ENCODE measurements around the gene RHCG.

The RHCG gene

GRCh38 chr15:89490081-89490813 lies 6.1 kb downstream of the RHCG start:
- no peak overlapping the region for H3K4ac ChIP-seq (ENCODE audit: low read length)
- no peak overlapping the region for H3K9ac ChIP-seq (ENCODE audit: low read depth, low read length, poor library complexity)
- no peak overlapping the region for H3K23ac ChIP-seq (ENCODE audit: low read depth, low read length, poor library complexity)
- H4K8ac ChIP-seq (ENCODE audit: low read depth, low read length) = no peak overlapping the region
- H3K27me3 ChIP-seq (ENCODE audit: control insufficient read depth in 3 of 3, insufficient read depth in 3 of 3, low read depth in 1 of 3, low read length in 3 of 3) = peaks cover 0 to 64% (median 28%) of the 10 kb centered on the region in 3 experiments
- H3K79me1 ChIP-seq (ENCODE audit: low read depth, low read length) = peaks cover 2% of the 10 kb centered on the region
- H3K36me3 ChIP-seq (replicated peaks in 1 of 2; ENCODE audit: control insufficient read depth in 2 of 2, insufficient read depth in 2 of 2, low read length in 2 of 2) = no peaks in the 10 kb centered on the region
- H3K9me3 ChIP-seq (replicated peaks in 1 of 2; ENCODE audit: control insufficient read depth in 2 of 2, insufficient read depth in 1 of 2, low read depth in 1 of 2, low read length in 2 of 2) = no peaks in the 10 kb centered on the region
- no peak overlapping the region for H3K27ac ChIP-seq (replicated peaks; ENCODE audit: low read length)
- H2BK12ac ChIP-seq (ENCODE audit: low read length) = no peak overlapping the region
- peaks cover 0 to 3% of the 10 kb centered on the region in 2 donors for H3K4me1 ChIP-seq (ENCODE audit: control insufficient read depth in 2 of 2, insufficient read depth in 1 of 2, low read depth in 1 of 2, low read length in 2 of 2)
- H3K4me3 ChIP-seq (ENCODE audit: low read length in 2 of 2) = no peak overlapping the region
- no peak overlapping the region for H2BK120ac ChIP-seq (ENCODE audit: low read depth, low read length)
- H4K91ac ChIP-seq (ENCODE audit: low read depth, low read length, poor library complexity) = no peak overlapping the region
- no peak overlapping the region for H2BK5ac ChIP-seq (ENCODE audit: low read length)
- H2AK5ac ChIP-seq (ENCODE audit: low read depth, low read length) = peak overlapping the region; percentile 78
- WGBS, 2 donors (ENCODE audit: extremely low coverage in 2 of 2, insufficient read length in 2 of 2, insufficient replicate concordance in 1 of 2) = no CpG with 5 or more reads among the region's 10 CpGs
- peak overlapping the region; percentile 49 for H3K14ac ChIP-seq (ENCODE audit: low read length)
- DNase-seq (ENCODE audit: low spot score) = no peak
- no peak overlapping the region for H2AFZ ChIP-seq (ENCODE audit: low read length)
- no peak overlapping the region for H2BK15ac ChIP-seq (ENCODE audit: low read length)
- peak overlapping the region; percentile 8 for H3K18ac ChIP-seq (ENCODE audit: low read length)
- H3K4me2 ChIP-seq (ENCODE audit: insufficient read depth, low read length, poor library complexity, severe bottlenecking) = no peak overlapping the region

- Histone ChIP-seq H3K9me3 (replicated peaks in 1 of 2; ENCODE audit: control insufficient read depth in 2 of 2, insufficient read depth in 1 of 2, low read depth in 1 of 2, low read length in 2 of 2) (no peaks in the 10 kb centered on the region), H3K27me3 (ENCODE audit: control insufficient read depth in 3 of 3, insufficient read depth in 3 of 3, low read depth in 1 of 3, low read length in 3 of 3) (peaks cover 0 to 56% (median 21%) of the 10 kb centered on the region in 3 experiments), H3K4me1 (ENCODE audit: control insufficient read depth in 2 of 2, insufficient read depth in 1 of 2, low read depth in 1 of 2, low read length in 2 of 2) (peaks cover 0 to 3% of the 10 kb centered on the region in 2 donors), H4K91ac (ENCODE audit: low read depth, low read length, poor library complexity) (no peak overlapping the region), H3K9ac (ENCODE audit: low read depth, low read length, poor library complexity) (peak overlapping the region; percentile 24), H3K23ac (ENCODE audit: low read depth, low read length, poor library complexity) (no peak overlapping the region), H3K27ac (replicated peaks; ENCODE audit: low read length) (no peak overlapping the region), H2AK5ac (ENCODE audit: low read depth, low read length) (no peak overlapping the region), H2BK12ac (ENCODE audit: low read length) (no peak overlapping the region), H3K36me3 (replicated peaks in 1 of 2; ENCODE audit: control insufficient read depth in 2 of 2, insufficient read depth in 2 of 2, low read length in 2 of 2) (no peaks in the 10 kb centered on the region), H3K4me2 (ENCODE audit: insufficient read depth, low read length, poor library complexity, severe bottlenecking) (no peak overlapping the region), H2BK15ac (ENCODE audit: low read length) (no peak overlapping the region), H3K4ac (ENCODE audit: low read length) (no peak overlapping the region), H2BK120ac (ENCODE audit: low read depth, low read length) (no peak overlapping the region), H3K14ac (ENCODE audit: low read length) (no peak overlapping the region), H3K4me3 (ENCODE audit: low read length in 2 of 2) (no peak overlapping the region), H3K79me1 (ENCODE audit: low read depth, low read length) (peaks cover 2% of the 10 kb centered on the region), H2AFZ (ENCODE audit: low read length) (no peak overlapping the region), H2BK5ac (ENCODE audit: low read length) (no peak overlapping the region), H3K18ac (ENCODE audit: low read length) (no peak overlapping the region), H4K8ac (ENCODE audit: low read depth, low read length) (no peak overlapping the region)
- WGBS, 2 donors (ENCODE audit: extremely low coverage in 2 of 2, insufficient read length in 2 of 2, insufficient replicate concordance in 1 of 2) = no CpG with 5 or more reads among the region's 4 CpGs
- no peak for DNase-seq (ENCODE audit: low spot score)
Observed at GRCh38 chr15:89489376-89489775, 7.0 kb downstream of the RHCG start.

GRCh38 chr15:89487791-89488190 lies 8.6 kb downstream of the RHCG start:
- Histone ChIP-seq H3K4me2 (ENCODE audit: insufficient read depth, low read length, poor library complexity, severe bottlenecking) (no peak overlapping the region), H3K27me3 (ENCODE audit: control insufficient read depth in 3 of 3, insufficient read depth in 3 of 3, low read depth in 1 of 3, low read length in 3 of 3) (peaks cover 0 to 46% (median 21%) of the 10 kb centered on the region in 3 experiments), H3K4me1 (ENCODE audit: control insufficient read depth in 2 of 2, insufficient read depth in 1 of 2, low read depth in 1 of 2, low read length in 2 of 2) (peaks cover 0 to 3% of the 10 kb centered on the region in 2 donors), H2AK5ac (ENCODE audit: low read depth, low read length) (no peak overlapping the region), H3K4me3 (ENCODE audit: low read length in 2 of 2) (no peak overlapping the region), H3K27ac (replicated peaks; ENCODE audit: low read length) (no peak overlapping the region), H3K9ac (ENCODE audit: low read depth, low read length, poor library complexity) (no peak overlapping the region), H3K79me1 (ENCODE audit: low read depth, low read length) (peaks cover 2% of the 10 kb centered on the region), H4K91ac (ENCODE audit: low read depth, low read length, poor library complexity) (no peak overlapping the region), H3K23ac (ENCODE audit: low read depth, low read length, poor library complexity) (no peak overlapping the region), H2BK12ac (ENCODE audit: low read length) (no peak overlapping the region), H2BK120ac (ENCODE audit: low read depth, low read length) (no peak overlapping the region), H3K36me3 (replicated peaks in 1 of 2; ENCODE audit: control insufficient read depth in 2 of 2, insufficient read depth in 2 of 2, low read length in 2 of 2) (no peaks in the 10 kb centered on the region), H3K18ac (ENCODE audit: low read length) (no peak overlapping the region), H3K14ac (ENCODE audit: low read length) (no peak overlapping the region), H2BK15ac (ENCODE audit: low read length) (no peak overlapping the region), H3K9me3 (replicated peaks in 1 of 2; ENCODE audit: control insufficient read depth in 2 of 2, insufficient read depth in 1 of 2, low read depth in 1 of 2, low read length in 2 of 2) (peaks cover 0 to 5% of the 10 kb centered on the region in 2 donors), H2AFZ (ENCODE audit: low read length) (no peak overlapping the region), H4K8ac (ENCODE audit: low read depth, low read length) (no peak overlapping the region), H3K4ac (ENCODE audit: low read length) (no peak overlapping the region), H2BK5ac (ENCODE audit: low read length) (no peak overlapping the region)
- WGBS, 2 donors (ENCODE audit: extremely low coverage in 2 of 2, insufficient read length in 2 of 2, insufficient replicate concordance in 1 of 2) = no CpG with 5 or more reads among the region's 2 CpGs
- no peak for DNase-seq (ENCODE audit: low spot score)

- Histone ChIP-seq H3K4ac (ENCODE audit: low read length) (peak overlapping the region; percentile 23), H2AFZ (ENCODE audit: low read length) (no peak overlapping the region), H2BK5ac (ENCODE audit: low read length) (no peak overlapping the region), H3K27ac (replicated peaks; ENCODE audit: low read length) (no peak overlapping the region), H3K14ac (ENCODE audit: low read length) (no peak overlapping the region), H3K23ac (ENCODE audit: low read depth, low read length, poor library complexity) (peak overlapping the region; percentile 85), H4K8ac (ENCODE audit: low read depth, low read length) (no peak overlapping the region), H2BK12ac (ENCODE audit: low read length) (peak overlapping the region; percentile 6), H3K18ac (ENCODE audit: low read length) (peak overlapping the region; percentile 71), H2BK120ac (ENCODE audit: low read depth, low read length) (no peak overlapping the region), H4K91ac (ENCODE audit: low read depth, low read length, poor library complexity) (no peak overlapping the region), H3K9ac (ENCODE audit: low read depth, low read length, poor library complexity) (peak overlapping the region; percentile 44), H3K27me3 (ENCODE audit: control insufficient read depth in 3 of 3, insufficient read depth in 3 of 3, low read depth in 1 of 3, low read length in 3 of 3) (peaks cover 0 to 41% (median 21%) of the 10 kb centered on the region in 3 experiments), H3K79me1 (ENCODE audit: low read depth, low read length) (peaks cover 2% of the 10 kb centered on the region), H3K36me3 (replicated peaks in 1 of 2; ENCODE audit: control insufficient read depth in 2 of 2, insufficient read depth in 2 of 2, low read length in 2 of 2) (no peaks in the 10 kb centered on the region), H3K9me3 (replicated peaks in 1 of 2; ENCODE audit: control insufficient read depth in 2 of 2, insufficient read depth in 1 of 2, low read depth in 1 of 2, low read length in 2 of 2) (peaks cover 0 to 5% of the 10 kb centered on the region in 2 donors), H3K4me3 (ENCODE audit: low read length in 2 of 2) (no peak overlapping the region), H2AK5ac (ENCODE audit: low read depth, low read length) (no peak overlapping the region), H3K4me2 (ENCODE audit: insufficient read depth, low read length, poor library complexity, severe bottlenecking) (peak overlapping the region; percentile 2), H2BK15ac (ENCODE audit: low read length) (no peak overlapping the region), H3K4me1 (ENCODE audit: control insufficient read depth in 2 of 2, insufficient read depth in 1 of 2, low read depth in 1 of 2, low read length in 2 of 2) (peaks cover 0 to 3% of the 10 kb centered on the region in 2 donors)
- no peak for DNase-seq (ENCODE audit: low spot score)
- WGBS, 2 donors (ENCODE audit: extremely low coverage in 2 of 2, insufficient read length in 2 of 2, insufficient replicate concordance in 1 of 2) = no CpG with 5 or more reads among the region's 24 CpGs
Observed at GRCh38 chr15:89486726-89487050, 9.7 kb downstream of the RHCG start.
